Adrenal gland (tissue), 12 donors: ENCODE measurements around the gene EXOC3L4. TPM values are rescaled to one million over a fixed set of nuclear protein-coding genes. Genes with fewer than 3 reads are reported as not detected.

Experiments
- DNase-seq, 7 donors: peaks; one replicate each; pipeline ENCODE4 v3.0.0-alpha.2; 2019 to 2020
- H3K27ac ChIP-seq, 5 donors: fragments of 200-600 bp; sonication (generic) in 4 of 5; 1 replicate in 3 of 5; 2 replicates in 2 of 5; pipeline versions ENCODE4 v1.5.1 to v1.8.0; 2016 to 2020; ENCODE audit warnings: mild to moderate bottlenecking in 1 of 5
- H3K27me3 ChIP-seq: fragments of 200-600 bp; 2 replicates; pipeline ENCODE4 v1.8.0; 2021
- H3K36me3 ChIP-seq, 2 donors: fragments of 200-600 bp; replicated peaks in 1 of 2; 1 replicate in 1 of 2; 2 replicates in 1 of 2; pipeline versions ENCODE4 v1.5.1 to v1.8.0; 2018 to 2022
- H3K4me1 ChIP-seq, 2 donors: fragments of 200-600 bp; replicated peaks in 1 of 2; 1 replicate in 1 of 2; 2 replicates in 1 of 2; pipeline versions ENCODE4 v1.5.1 to v1.8.0; 2018 to 2021
- H3K4me3 ChIP-seq, 4 donors: fragments of 200-600 bp; sonication (generic) in 3 of 4; one replicate each; pipeline ENCODE4 v1.5.1; 2016 to 2018
- H3K9me3 ChIP-seq, 3 donors: fragments of 200-600 bp; sonication (generic) in 1 of 3; replicated peaks in 1 of 3; 1 replicate in 2 of 3; 2 replicates in 1 of 3; pipeline versions ENCODE4 v1.5.1 to v1.8.0; 2016 to 2021
- POLR2A ChIP-seq, 2 donors: fragments of 450-650 bp; IDR thresholded peaks; one replicate each; pipeline ENCODE4 v1.6.1; 2017; ENCODE audit warnings: antibody characterized with exemption in 2 of 2, mild to moderate bottlenecking in 2 of 2, moderate library complexity in 1 of 2
- WGBS, 4 donors: extraction: QIAGEN DNeasy Blood & Tissue Kit in 2 of 4; methylation state at CpG; one replicate each; pipeline versions ENCODE4 v1.1.5 to v1.1.7; 2013 to 2017; 5-methylcytosine and 5-hydroxymethylcytosine counted together
- intact Hi-C, 2 donors: fragments of 100-400 bp; cut with DNase I; formaldehyde crosslinking; loops; one replicate each; pipeline versions ENCODE4 v1.14.1 to v1.15.0; 2022 to 2023
- polyA plus RNA-seq, 3 donors: library from polyadenylated mRNA; stranded (reverse); fragments of 200-250 nt in 2 of 3; fragments of 350-450 nt in 1 of 3; fragmentation: Illumina TruSeq in 1 of 3; extraction: RNeasy Lipid Tissue Mini Kit (QIAGEN cat#74804) in 1 of 3; gene quantifications; one replicate each; pipeline ENCODE4 v1.2.3, GENCODE V29; 2013 to 2014
- total RNA-seq, 9 donors: library from RNA; depleted of rRNA in 4 of 9; stranded (reverse); fragments of >200 nt in 4 of 9; fragments of 120-200 nt in 1 of 9; fragmentation: NEBNext Ultra II Directional in 1 of 9; extraction: Animal tissue kit (Norgen Biotek cat#: 25700) in 1 of 9; gene quantifications; one replicate each; pipeline versions ENCODE4 v1.1.0 to v1.2.4, GENCODE V29; 2013 to 2023
- TF ChIP-seq, protein P1 (sequence below), 6 experiments: fragments of 450-650 bp in 4 of 6; fragments of 200-600 bp in 2 of 6; sonication (generic) in 1 of 6; IDR thresholded peaks; 1 replicate in 5 of 6; 2 replicates in 1 of 6; pipeline versions ENCODE4 v1.5.1 to v1.8.0; 2016 to 2021; ENCODE audit warnings: antibody characterized with exemption in 6 of 6, mild to moderate bottlenecking in 2 of 6, moderate library complexity in 1 of 6
- donor health status: healthy with polysubstance abuse.
- donor health status: Bipolar disorder and iron deficiency.
- donor health status: DM: yes; HTN: yes; CAD: no.
- donor health status: DM: no; HTN: no; CAD: no.
- donor health status: DM: no; HTN: no; CAD: no.
- donor health status: DM: yes; HTN: yes; CAD: no.

EXOC3L4 gene
- total and polyA plus RNA-seq, 12 donors, result 0.12 to 4.3 (median 1.6) TPM; not detected in 1

DNA sequence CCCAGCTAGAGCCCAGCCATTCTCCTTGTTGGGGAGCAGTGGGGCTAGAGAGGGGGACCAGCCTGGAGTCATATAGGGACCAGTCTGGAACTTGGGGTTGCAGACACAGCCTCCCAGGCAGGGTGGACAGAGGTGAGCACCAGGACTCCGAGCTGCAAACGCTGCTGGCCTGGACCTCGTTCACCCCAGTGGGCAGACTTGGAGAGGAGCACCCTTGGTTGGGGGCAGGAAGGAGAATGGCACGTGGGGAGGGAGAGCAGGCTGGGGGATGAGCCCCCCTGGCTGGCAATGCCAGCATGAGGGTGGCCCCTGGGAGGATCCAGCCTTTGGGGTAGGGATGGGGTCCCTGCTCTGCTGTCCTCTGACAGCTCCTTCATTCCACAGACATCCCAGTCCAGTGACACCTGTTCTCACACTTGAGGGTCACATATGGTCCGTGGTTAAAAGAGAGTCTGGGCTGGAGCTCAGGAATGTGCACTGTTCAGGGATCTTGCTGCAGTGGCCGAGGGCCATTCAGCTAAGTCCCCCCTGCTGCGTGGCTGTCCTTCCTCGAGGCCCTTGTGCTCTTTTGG is 7.7 kb upstream of the EXOC3L4 start:
- intact Hi-C loops, result loop anchor here in 1 of 2 donors (5.0 kb wide), 1 partner anchor 205 kb away; no protein-coding TSS in a partner anchor
- 59 to 75% (median 59%) methylated on average over 2 to 8 of the region's 8 CpGs for WGBS, 4 donors
- Histone ChIP-seq H3K27me3 (peaks cover 19% of the 10 kb centered on the region), H3K4me3 (no peak overlapping the region), H3K4me1 (peaks cover 0 to 9% of the 10 kb centered on the region in 2 donors), H3K27ac (no peak overlapping the region), H3K36me3 (no peaks in the 10 kb centered on the region), H3K9me3 (no peaks in the 10 kb centered on the region)
- DNase-seq, result no peak
- TF ChIP-seq POLR2A (IDR thresholded peaks at IDR 0.05), result no peak

DNA sequence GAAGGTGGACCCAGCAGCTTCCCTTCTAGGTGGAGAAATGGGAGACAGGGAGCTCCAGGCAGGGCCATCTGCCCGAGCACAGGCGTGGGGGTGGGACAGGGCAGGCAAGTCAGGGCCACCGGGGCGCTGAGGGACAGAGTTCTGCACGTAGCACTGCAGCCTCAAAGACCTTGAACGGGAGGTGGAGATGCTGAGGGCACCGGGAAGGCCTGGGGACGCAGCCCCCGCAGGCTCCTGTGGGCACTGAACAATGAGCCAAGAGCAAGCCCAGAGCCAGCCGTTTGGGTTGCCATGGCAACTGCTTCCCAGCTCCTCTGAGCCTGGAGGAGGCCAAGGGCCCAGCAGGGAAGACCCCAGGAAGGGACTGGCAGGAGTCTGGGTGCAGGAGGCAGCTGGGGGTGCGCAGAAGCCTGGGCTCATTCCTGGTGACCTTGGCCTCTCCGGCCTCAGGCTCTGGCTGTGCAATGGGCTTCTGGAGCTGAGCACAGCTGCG is 7.1 kb upstream of the EXOC3L4 start:
- no peaks in the 10 kb centered on the region for H3K9me3 ChIP-seq
- DNase-seq, result no peak
- H3K4me3 ChIP-seq, result no peak overlapping the region
- peaks cover 19% of the 10 kb centered on the region for H3K27me3 ChIP-seq
- H3K36me3 ChIP-seq, result no peaks in the 10 kb centered on the region
- intact Hi-C loops, result loop anchor here in 1 of 2 donors (5.0 kb wide), 1 partner anchor 205 kb away; no protein-coding TSS in a partner anchor
- no peak for TF ChIP-seq POLR2A (IDR thresholded peaks at IDR 0.05)
- TF ChIP-seq, protein P1, sequence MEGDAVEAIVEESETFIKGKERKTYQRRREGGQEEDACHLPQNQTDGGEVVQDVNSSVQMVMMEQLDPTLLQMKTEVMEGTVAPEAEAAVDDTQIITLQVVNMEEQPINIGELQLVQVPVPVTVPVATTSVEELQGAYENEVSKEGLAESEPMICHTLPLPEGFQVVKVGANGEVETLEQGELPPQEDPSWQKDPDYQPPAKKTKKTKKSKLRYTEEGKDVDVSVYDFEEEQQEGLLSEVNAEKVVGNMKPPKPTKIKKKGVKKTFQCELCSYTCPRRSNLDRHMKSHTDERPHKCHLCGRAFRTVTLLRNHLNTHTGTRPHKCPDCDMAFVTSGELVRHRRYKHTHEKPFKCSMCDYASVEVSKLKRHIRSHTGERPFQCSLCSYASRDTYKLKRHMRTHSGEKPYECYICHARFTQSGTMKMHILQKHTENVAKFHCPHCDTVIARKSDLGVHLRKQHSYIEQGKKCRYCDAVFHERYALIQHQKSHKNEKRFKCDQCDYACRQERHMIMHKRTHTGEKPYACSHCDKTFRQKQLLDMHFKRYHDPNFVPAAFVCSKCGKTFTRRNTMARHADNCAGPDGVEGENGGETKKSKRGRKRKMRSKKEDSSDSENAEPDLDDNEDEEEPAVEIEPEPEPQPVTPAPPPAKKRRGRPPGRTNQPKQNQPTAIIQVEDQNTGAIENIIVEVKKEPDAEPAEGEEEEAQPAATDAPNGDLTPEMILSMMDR (IDR thresholded peaks at IDR 0.05), result no peak
- no peak overlapping the region for H3K27ac ChIP-seq
- H3K4me1 ChIP-seq, result peaks cover 0 to 9% of the 10 kb centered on the region in 2 donors
- WGBS, 4 donors, result 48 to 58% (median 55%) methylated on average over 6 to 13 of the region's 13 CpGs; no CpG with 5 or more reads in 1 of the 4 donors

DNA sequence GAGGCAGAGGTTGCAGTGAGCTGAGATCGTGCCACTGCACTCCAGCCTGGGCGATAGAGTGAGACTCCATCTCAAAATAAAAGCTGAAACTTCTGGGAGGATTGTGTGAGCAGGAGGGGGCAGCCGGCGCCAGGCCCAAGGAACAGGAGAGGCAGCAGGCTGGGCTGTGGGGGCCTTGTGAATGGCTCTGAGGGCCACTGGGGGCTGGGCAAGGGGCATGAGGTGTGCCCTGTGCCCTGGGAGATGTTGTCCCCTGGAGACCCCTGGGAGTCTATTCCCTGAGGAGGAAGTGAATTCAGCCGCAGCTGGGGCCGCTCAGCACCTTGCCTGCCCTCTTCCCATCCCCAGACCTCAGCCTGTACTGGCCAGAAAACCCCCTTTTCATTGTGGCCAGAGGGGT is 5.6 kb upstream of the EXOC3L4 start:
- intact Hi-C loops, result loop anchor here in 1 of 2 donors (5.0 kb wide), 1 partner anchor 203 kb away; no protein-coding TSS in a partner anchor
- 83 to 95% (median 93%) methylated on average over 4 to 6 of the region's 6 CpGs for WGBS, 4 donors
- H3K4me3 ChIP-seq, result no peak overlapping the region

DNA sequence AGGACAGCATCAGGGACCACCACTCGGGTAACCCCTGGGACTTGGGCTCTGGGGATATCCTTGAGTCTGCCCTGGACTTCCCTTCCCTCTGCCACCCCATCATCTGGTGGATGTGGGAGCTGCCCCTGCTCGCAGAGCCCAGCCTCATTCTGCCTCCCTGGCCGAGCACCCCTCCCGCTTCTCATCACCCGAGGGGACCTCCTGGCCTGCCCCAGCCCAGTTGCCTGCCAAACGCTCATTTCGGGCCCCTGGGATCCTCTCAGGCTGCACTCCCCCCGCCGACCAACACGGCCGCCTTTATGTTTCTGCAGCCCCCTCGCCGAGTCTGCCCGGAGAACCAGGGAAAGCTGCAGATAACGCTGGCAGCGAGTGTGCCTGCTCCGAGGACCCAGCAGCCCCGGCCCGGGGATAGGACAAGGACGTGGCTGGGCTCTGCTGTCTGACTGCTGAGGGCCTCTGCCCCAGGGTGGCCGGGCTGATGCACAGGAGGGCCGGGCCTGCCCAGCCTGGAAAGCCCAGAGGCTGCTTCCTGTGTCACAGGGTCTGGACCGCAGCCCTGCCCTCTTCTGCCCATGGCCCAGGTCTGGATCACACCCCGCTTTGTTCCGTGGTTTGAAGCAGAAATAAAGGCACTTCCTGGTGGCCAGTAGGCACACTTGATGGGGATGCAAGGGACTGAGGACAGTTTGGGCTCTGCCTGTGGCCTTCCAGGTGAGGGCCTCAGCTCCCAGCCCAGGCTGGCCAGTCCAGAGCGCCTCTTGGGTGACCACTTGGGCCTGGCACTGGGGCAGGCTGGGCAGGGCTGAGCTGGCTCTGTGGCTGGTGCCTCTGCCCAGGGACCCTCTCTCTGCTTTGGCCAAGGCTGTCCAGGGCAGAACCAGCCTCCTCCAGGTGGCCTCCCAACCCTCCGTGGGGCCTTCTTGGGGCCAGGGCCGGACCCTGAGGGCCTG is 4.9 kb upstream of the EXOC3L4 start:
- Histone ChIP-seq H3K27ac (no peak overlapping the region), H3K9me3 (no peaks in the 10 kb centered on the region), H3K36me3 (no peaks in the 10 kb centered on the region), H3K27me3 (peaks cover 10% of the 10 kb centered on the region), H3K4me1 (peaks cover 0 to 9% of the 10 kb centered on the region in 2 donors), H3K4me3 (no peak overlapping the region)
- intact Hi-C loops, result loop anchor here in 1 of 2 donors (5.0 kb wide), 1 partner anchor 203 kb away; no protein-coding TSS in a partner anchor
- no peak for DNase-seq
- TF ChIP-seq, protein P1 (IDR thresholded peaks at IDR 0.05), result no peak
- no peak for TF ChIP-seq POLR2A (IDR thresholded peaks at IDR 0.05)
- 83 to 92% (median 86%) methylated on average over 10 to 28 of the region's 28 CpGs for WGBS, 4 donors

More for the DNA sequence above, 5.6 kb upstream of the EXOC3L4 start:
- no peaks in the 10 kb centered on the region for H3K9me3 ChIP-seq
- no peaks in the 10 kb centered on the region for H3K36me3 ChIP-seq
- H3K27ac ChIP-seq, result no peak overlapping the region
- DNase-seq, result no peak
- H3K27me3 ChIP-seq, result peaks cover 17% of the 10 kb centered on the region
- TF ChIP-seq POLR2A (IDR thresholded peaks at IDR 0.05), result no peak
- TF ChIP-seq, protein P1 (IDR thresholded peaks at IDR 0.05), result no peak
- peaks cover 0 to 9% of the 10 kb centered on the region in 2 donors for H3K4me1 ChIP-seq
